ENCODE measurements around the gene TEX261. TPM values are rescaled to one million over a fixed set of nuclear protein-coding genes. Genes with fewer than 3 reads are reported as not detected.

Gene TEX261
- total RNA-seq, 6 donors from 2014 or later = 10.9 to 68.3 (median 33.8) TPM

- TF ChIP-seq CTCF (IDR thresholded peaks at IDR 0.05) = peak; percentile 62 to 87 (median 80)
- TF ChIP-seq EP300 (IDR thresholded peaks at IDR 0.05) = no peak
- DNase-seq = peak; percentile 77 to 96
- H3K9me3 ChIP-seq = no peaks in the 10 kb centered on the region
- H3K4me3 ChIP-seq = no peak overlapping the region
- 38 to 45% methylated on average over 10 to 31 of the region's 32 CpGs for WGBS, 2 donors
- peaks cover 3 to 46% (median 42%) of the 10 kb centered on the region in 4 donors for H3K36me3 ChIP-seq
- no peak overlapping the region for H3K27ac ChIP-seq
- H3K4me1 ChIP-seq = peaks cover 0 to 12% (median 3%) of the 10 kb centered on the region in 4 donors
- peak; percentile 82 to 89 for ATAC-seq (ENCODE audit: low FRiP score in 2 of 2)
- no peaks in the 10 kb centered on the region for H3K27me3 ChIP-seq
Measured at GRCh38 chr2:70984576-70985282, 9.9 kb downstream of the TEX261 start.

GRCh38 chr2:70984228-70984575 is 10.5 kb downstream of the TEX261 start:
- no peak overlapping the region for H3K27ac ChIP-seq
- WGBS, 2 donors = 85 to 90% methylated on average over 3 of the region's 3 CpGs
- TF ChIP-seq EP300 (IDR thresholded peaks at IDR 0.05) (no peak), POLR2A (IDR thresholded peaks at IDR 0.05) (no peak), CTCF (IDR thresholded peaks at IDR 0.05) (no peak), POLR2AphosphoS5 (IDR thresholded peaks at IDR 0.05) (no peak)
- no peak overlapping the region for H3K4me3 ChIP-seq
- peaks cover 3 to 41% (median 38%) of the 10 kb centered on the region in 4 donors for H3K36me3 ChIP-seq
- no peaks in the 10 kb centered on the region for H3K27me3 ChIP-seq
- ATAC-seq (ENCODE audit: low FRiP score in 2 of 2) (no peak), DNase-seq (no peak)
- H3K4me1 ChIP-seq = peaks cover 0 to 12% (median 3%) of the 10 kb centered on the region in 4 donors
- H3K9me3 ChIP-seq = no peaks in the 10 kb centered on the region

GRCh38 chr2:70983506-70984227 is 11.0 kb downstream of the TEX261 start:
- H3K9me3 ChIP-seq = no peaks in the 10 kb centered on the region
- TF ChIP-seq POLR2AphosphoS5 (IDR thresholded peaks at IDR 0.05) = no peak
- peaks cover 4 to 18% (median 6%) of the 10 kb centered on the region in 4 donors for H3K4me1 ChIP-seq
- no peak for ATAC-seq (ENCODE audit: low FRiP score in 2 of 2)
- no peak overlapping the region for H3K4me3 ChIP-seq
- peak in 1 of 2 donors; percentile 10 for DNase-seq
- H3K36me3 ChIP-seq = peaks cover under 1 to 35% (median 33%) of the 10 kb centered on the region in 4 donors
- 92 to 99% methylated on average over 7 to 8 of the region's 8 CpGs for WGBS, 2 donors
- no peak overlapping the region for H3K27ac ChIP-seq
- H3K27me3 ChIP-seq = no peaks in the 10 kb centered on the region

- no peaks in the 10 kb centered on the region for H3K9me3 ChIP-seq
- peaks cover 10 to 25% (median 11%) of the 10 kb centered on the region in 4 donors for H3K4me1 ChIP-seq
- H3K4me3 ChIP-seq = no peak overlapping the region
- H3K27ac ChIP-seq = no peak overlapping the region
- TF ChIP-seq POLR2AphosphoS5 (IDR thresholded peaks at IDR 0.05) (no peak), POLR2A (IDR thresholded peaks at IDR 0.05) (no peak), EP300 (IDR thresholded peaks at IDR 0.05) (no peak), CTCF (IDR thresholded peaks at IDR 0.05) (no peak)
- ATAC-seq (ENCODE audit: low FRiP score in 2 of 2) (no peak), DNase-seq (no peak)
- no peaks in the 10 kb centered on the region for H3K27me3 ChIP-seq
- peaks cover 0 to 28% (median 26%) of the 10 kb centered on the region in 4 donors for H3K36me3 ChIP-seq
- 96 to 100% methylated on average over 3 of the region's 3 CpGs for WGBS, 2 donors
Measured at GRCh38 chr2:70982971-70983370, 11.7 kb downstream of the TEX261 start.

- H3K36me3 ChIP-seq = peaks cover 0 to 20% (median 19%) of the 10 kb centered on the region in 4 donors
- H3K4me3 ChIP-seq = no peak overlapping the region
- H3K27me3 ChIP-seq = no peaks in the 10 kb centered on the region
- WGBS, 2 donors = 90 to 93% methylated on average over 6 to 14 of the region's 14 CpGs
- no peak for ATAC-seq (ENCODE audit: low FRiP score in 2 of 2)
- H3K9me3 ChIP-seq = no peaks in the 10 kb centered on the region
- H3K4me1 ChIP-seq = peaks cover 15 to 30% (median 17%) of the 10 kb centered on the region in 4 donors
- TF ChIP-seq EP300 (IDR thresholded peaks at IDR 0.05) (no peak), POLR2AphosphoS5 (IDR thresholded peaks at IDR 0.05) (no peak), CTCF (IDR thresholded peaks at IDR 0.05) (no peak), POLR2A (IDR thresholded peaks at IDR 0.05) (no peak)
- H3K27ac ChIP-seq = no peak overlapping the region
- peak; percentile 16 to 58 for DNase-seq
Measured at GRCh38 chr2:70981866-70982810, 12.5 kb downstream of the TEX261 start.
